Muscle of arm (tissue), 12 donors: ENCODE data around the gene CNNM2. TPM values are rescaled to one million over a fixed set of nuclear protein-coding genes. Genes with fewer than 3 reads are reported as not detected.
"Not testable (repeated sequence)": the region's sequence is repeated elsewhere in the genome, so short reads cannot be mapped to it uniquely, and the experiment has no call there.

Experiments
- DNase-seq: peaks from one replicate; pipeline ENCODE4 v3.0.0-alpha.2; 2013
- polyA plus RNA-seq, 12 donors: library from polyadenylated mRNA; unstranded; fragments of 120-200 nt; gene quantifications; one replicate each; pipeline ENCODE4 v1.2.1, GENCODE V29; 2013; ENCODE audit not compliant: insufficient read length in 12 of 12

CNNM2 gene
- polyA plus RNA-seq, 12 donors: 1.7 to 7.1 (median 3.2) TPM; not detected in 1

- DNase-seq: not testable (repeated sequence)
Measured at GRCh38 chr10:102964064-102964463, 46.0 kb downstream of the CNNM2 start.

DNA sequence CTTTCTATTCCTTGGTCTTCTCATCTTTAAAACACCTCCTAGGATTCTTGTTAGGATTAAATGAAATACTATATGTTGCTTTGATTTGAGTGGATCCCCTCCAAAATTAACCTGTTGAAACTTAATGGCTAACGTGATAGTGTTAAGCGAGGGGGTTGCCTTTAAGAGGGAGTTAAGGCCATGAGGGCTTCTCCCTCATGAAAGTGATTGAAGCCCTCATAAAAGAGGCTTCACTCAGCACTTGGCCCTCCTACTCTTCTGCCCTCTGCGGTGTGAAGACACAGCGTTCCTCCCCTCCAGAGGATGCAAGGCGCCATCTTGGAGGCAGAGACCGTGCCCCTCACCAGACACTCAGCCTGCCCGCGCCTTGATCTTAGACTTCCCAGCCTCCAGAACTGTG lies 46.6 kb downstream of the CNNM2 start:
- no peak for DNase-seq

DNA sequence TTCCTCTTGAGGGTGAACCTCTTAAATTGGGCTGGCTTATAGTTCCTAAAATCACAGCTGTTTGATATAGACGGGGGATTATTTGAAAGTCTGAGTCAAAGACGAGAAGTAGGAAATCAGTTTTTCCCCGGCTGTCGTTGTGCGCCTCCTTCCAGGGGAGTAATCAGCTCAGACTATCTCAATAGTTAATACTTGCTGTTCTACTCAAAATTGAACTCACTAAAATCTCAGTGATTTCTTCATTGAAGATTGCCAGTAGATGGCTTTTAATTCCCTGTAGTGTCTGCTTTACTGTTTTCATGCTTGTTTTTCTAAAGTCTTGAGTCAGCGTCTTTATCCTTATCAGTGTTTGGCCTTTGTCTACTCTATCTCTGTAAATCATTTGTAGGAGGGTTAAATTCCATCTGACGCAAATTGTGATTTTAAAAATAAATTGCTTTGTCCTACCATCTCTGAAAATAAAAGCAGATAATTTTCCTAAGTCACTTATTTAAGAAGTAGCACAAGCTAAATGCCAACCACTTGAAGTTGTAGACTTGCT lies 47.3 kb downstream of the CNNM2 start:
- DNase-seq: no peak

DNA sequence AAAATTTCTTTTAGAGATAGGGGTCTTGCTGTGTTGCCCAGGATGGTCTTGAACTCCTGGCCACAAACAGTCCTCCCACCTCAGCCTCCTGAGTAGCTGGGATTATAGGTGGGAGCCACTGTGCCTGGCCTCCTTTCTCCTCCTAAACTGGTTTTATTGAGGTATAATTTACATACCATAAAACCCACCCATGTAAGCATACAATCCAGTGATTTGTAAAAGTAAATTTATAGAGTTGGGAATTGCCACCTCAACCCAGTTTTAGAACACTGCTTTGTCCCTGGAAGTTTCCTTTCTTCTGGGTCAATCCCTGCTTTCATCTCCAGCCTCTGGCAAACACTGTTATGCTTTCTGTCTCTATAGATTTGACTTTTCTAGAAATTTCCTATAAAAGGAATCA lies 49.0 kb downstream of the CNNM2 start:
- DNase-seq: no peak

- no peak for DNase-seq
Measured at GRCh38 chr10:102970562-102971340, 52.7 kb downstream of the CNNM2 start.

GRCh38 chr10:102975483-102976379 lies 57.6 kb downstream of the CNNM2 start:
- no peak for DNase-seq

DNA sequence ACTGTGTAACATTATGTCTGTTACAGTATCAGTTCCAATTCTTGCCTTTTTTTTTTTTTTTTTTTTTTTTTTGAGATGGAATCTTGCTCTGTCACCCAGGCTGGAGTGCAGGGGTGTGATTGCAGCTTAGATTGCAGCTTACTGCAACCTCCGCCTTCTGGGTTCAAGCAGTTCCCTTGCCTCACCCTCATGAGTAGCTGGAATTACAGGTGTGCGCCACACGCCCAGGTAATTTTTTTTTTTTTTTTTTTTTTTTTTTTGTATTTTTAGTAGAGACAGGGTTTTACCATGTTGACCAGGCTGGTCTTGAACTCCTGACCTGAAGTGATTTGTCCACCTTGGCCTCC lies 58.3 kb downstream of the CNNM2 start:
- not testable (repeated sequence) for DNase-seq

DNA sequence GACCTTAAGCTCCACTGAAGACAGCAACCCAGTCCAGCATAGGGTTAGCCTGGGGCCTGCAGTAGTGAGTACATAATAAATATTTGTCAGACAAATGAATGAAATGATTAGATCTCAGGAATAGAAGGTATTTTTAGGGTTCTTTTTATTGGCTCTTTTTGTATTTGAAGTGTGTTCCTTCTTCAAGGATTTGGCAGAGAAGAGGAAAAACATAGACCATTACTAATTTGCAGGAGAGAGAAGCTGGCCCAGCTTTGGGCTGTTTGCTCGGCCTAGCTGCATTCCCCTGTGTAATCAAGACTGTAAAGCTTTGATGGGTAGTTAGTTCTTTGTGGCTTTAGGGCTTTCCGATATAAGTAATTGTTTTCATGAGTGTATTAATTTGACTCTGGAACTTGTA lies 64.2 kb downstream of the CNNM2 start:
- DNase-seq: no peak

GRCh38 chr10:102984086-102984485 lies 66.0 kb downstream of the CNNM2 start:
- DNase-seq: no peak

DNA sequence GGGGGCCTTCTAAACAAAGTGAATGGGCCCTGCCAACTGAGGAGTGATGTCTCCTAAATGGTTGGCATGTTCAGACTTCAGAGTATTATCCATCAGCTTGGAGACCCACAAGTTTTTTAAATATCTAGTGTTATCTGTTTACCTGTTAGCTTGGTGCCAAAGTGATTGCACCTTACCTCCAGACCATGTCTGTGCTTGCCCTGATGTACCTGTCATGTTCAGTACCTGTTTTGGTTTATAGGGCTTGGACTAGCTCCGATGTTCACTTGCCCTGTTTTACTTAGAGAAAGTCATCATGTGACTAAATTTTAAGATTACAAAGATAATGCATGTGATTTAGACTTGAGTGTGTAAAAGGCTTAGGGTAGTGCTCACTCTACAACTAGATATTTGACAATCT lies 67.7 kb downstream of the CNNM2 start:
- no peak for DNase-seq

GRCh38 chr10:102988404-102989314 lies 70.6 kb downstream of the CNNM2 start:
- no peak for DNase-seq

DNA sequence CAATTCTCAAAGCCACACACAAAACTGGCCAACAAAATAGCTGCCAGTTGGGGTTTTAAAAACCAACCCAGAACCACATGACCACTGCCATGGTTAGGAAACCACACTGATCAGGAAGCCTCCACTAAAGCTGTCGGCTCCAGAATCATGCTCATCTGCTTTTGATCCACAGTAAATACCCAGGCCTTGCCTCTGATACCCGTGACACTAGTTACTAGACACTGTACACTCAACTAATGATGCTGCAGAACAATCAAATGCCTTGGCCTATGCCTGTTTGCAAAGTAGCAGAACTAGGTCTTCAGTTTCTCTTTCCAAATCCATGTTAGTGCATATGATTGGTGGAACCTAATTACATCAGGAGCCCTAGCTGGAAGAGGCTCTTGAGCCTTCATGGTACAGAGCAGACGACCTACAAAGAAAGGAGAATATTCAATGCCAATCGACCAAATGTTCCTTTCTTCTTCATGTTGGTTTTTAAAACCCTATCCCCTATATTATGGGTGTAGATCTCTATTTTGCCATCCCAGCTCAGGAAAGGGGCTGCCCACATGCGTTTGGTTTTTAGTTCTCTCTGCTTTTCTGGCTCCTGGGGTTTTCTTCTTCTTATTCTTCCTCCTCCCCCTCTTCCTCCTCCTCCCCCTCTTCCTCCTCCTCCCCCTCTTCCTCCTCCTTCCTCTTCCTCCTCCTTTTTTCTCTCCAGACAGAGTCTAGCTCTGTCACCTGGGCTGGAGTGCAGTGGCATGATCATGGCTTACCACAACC lies 76.6 kb downstream of the CNNM2 start:
- no peak for DNase-seq

DNA sequence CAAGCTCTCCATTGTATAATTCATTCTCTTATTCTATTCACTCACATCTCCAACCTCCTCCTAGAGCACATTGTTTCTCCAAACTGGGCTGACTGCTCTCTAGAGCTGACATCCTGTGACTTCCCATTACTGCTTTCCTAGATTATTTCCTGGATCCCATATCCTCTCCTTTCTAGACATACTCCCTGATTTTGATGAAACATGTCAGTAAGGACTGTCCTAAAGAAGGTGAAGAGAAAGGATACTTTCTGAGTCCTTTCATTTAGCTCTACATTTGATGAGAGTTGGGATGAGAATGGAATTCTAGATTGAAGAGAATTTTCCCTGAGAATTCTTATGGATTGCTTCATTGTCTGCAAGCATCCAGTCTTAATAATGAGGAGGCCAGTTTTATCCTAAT lies 78.8 kb downstream of the CNNM2 start:
- no peak for DNase-seq

DNA sequence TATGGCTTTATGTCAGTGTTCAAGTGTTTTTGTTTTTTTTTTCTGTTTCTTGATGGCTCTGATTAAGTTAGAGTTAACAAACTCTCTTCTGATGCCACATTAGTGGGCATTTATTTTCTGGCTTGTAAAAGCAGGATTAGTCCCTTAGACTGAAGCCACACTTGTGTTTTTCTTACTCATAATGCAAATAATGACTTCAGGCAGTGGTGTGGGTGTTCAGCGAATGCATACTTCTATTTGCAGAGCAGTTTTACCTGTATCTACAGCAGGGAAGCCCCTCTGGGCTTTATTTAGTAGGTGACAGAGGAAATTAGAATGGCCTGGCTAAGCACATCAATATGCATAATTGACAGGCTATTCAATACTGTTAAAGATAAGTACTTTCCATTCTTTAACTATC lies 79.9 kb downstream of the CNNM2 start:
- DNase-seq: no peak

GRCh38 chr10:102998399-102998907 lies 80.4 kb downstream of the CNNM2 start:
- no peak for DNase-seq

DNA sequence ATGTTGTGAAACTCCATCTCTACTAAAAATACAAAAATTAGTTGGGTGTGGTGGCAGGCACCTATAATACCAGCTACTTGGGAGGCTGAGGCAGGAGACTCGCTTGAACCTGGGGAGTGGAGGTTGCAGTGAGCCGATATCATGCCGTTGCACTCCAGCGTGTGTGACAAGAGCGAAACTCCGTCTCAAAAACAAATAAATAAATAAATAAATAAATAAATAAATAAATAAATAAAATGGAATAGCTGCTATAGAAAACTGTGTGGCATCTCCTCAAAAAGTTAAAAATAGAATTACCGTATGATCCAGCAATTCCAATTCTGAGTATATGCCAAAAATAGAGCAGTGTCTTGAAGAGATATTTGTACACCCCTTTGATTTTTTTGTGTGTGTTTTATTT lies 82.0 kb downstream of the CNNM2 start:
- DNase-seq: not testable (repeated sequence)

DNA sequence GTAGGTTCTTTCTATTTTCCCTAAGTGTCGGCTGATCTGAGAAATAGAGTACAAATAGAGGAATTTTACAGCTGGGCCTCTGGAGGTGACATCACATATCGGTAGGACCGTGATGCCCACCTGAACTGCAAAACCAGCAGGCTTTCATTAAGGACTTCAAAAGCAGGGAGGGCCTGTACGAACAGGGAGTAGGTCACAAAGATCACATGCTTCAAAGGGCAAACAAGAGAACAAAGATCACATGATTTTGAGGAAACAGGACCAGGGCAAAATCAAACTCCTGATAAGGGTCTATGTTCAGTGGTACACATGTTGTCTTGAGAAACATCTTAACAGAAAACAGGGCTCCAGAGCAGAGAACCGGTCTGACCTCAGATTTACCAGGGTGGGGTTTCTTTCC lies 88.9 kb downstream of the CNNM2 start:
- no peak for DNase-seq

- DNase-seq: peak; percentile 12
Measured at GRCh38 chr10:103013416-103013815, 95.3 kb downstream of the CNNM2 start.

- DNase-seq: no peak
Measured at GRCh38 chr10:103019425-103019824, 101.3 kb downstream of the CNNM2 start.

DNA sequence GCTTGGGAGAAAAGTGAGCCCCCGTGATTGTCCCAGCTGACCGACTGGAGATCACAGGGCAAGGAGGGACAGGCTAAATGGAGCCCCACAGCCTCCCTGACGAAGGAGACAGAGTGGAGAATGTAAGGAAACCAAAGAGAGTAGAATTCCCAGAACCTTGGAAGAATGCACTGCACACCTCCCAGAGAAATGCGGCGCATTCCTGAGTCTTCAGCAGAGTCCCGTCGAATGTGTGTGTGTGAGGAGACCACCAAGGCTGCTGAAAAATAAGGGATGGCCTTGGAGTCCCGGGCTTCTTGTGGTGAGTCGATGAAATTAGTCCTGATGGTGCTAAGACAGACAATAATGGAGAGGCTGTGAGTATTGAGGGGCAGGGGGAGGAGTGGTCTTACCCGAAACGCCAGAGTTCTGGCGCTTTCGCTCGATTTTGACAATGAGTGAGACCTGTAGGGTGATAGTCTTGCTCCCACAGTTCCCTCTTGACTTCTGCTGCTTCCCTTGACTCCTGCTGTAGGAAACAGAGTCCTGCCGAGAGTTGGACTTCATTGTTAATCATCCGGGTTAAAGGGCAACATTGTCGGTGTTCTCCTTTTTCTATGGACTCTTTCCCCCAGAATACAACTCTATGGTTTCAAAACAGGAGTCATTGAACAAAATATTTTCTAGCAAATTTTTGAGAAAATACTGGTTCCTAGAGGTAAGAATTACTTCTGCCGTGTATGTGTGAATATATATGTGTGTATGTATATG lies 103.2 kb downstream of the CNNM2 start:
- DNase-seq: no peak
